Duodenal mucosa (tissue), 2 donors: ENCODE results near the gene NCBP2.

Experiments
- H3K27ac ChIP-seq: one replicate; pipeline ENCODE4 v1.7.0; 2013; ENCODE audit warnings: low read depth, low read length
- H3K27me3 ChIP-seq, 2 donors: one replicate each; pipeline ENCODE4 v1.7.0; 2013; ENCODE audit warnings: low read length in 2 of 2, control low read depth in 1 of 2; ENCODE audit not compliant: insufficient read depth in 2 of 2, control insufficient read depth in 1 of 2
- H3K36me3 ChIP-seq, 2 donors: one replicate each; pipeline ENCODE4 v1.7.0; 2013; ENCODE audit warnings: low read length in 2 of 2, control low read depth in 1 of 2; ENCODE audit not compliant: insufficient read depth in 2 of 2, control insufficient read depth in 1 of 2
- H3K4me1 ChIP-seq, 2 donors: one replicate each; pipeline ENCODE4 v1.7.0; 2013; ENCODE audit warnings: low read length in 2 of 2, control low read depth in 1 of 2; ENCODE audit not compliant: insufficient read depth in 2 of 2, control insufficient read depth in 1 of 2
- H3K4me3 ChIP-seq, 2 donors: one replicate each; pipeline ENCODE4 v1.7.0; 2013; ENCODE audit warnings: low read length in 2 of 2, low read depth in 1 of 2
- H3K9ac ChIP-seq, 2 donors: one replicate each; pipeline ENCODE4 v1.7.0; 2013; ENCODE audit warnings: low read length in 2 of 2, low read depth in 1 of 2
- H3K9me3 ChIP-seq, 2 donors: one replicate each; pipeline ENCODE4 v1.7.0; 2013; ENCODE audit warnings: low read length in 2 of 2, control low read depth in 1 of 2; ENCODE audit not compliant: control insufficient read depth in 1 of 2

NCBP2 gene

DNA sequence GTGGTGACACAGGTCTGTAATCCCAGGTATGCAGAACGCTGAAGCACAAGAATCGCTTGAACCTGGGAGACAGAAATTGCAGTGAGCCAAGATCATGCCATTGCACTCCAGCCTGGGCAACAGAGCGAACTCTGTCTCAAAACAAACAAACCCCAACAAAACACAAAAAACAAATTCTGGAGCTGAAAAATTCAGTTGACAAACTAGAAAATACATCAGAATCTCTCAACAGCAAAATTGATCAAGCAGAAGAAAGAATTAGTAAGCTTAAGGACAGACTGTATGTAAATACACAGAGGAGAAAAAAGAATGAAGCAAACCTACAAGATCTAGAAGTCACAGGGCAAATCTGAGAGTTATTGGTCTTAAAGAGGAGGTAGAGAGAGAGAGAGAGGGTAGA is 25.3 kb downstream of the NCBP2 start:
- H3K4me3 ChIP-seq = no peak overlapping the region
- no peaks in the 10 kb centered on the region for H3K9me3 ChIP-seq
- no peaks in the 10 kb centered on the region for H3K4me1 ChIP-seq
- H3K27ac ChIP-seq = no peak overlapping the region
- no peaks in the 10 kb centered on the region for H3K27me3 ChIP-seq
- peaks cover 7 to 15% of the 10 kb centered on the region in 2 donors for H3K36me3 ChIP-seq
- no peak overlapping the region for H3K9ac ChIP-seq

GRCh38 chr3:196916221-196916620 is 26.1 kb downstream of the NCBP2 start:
- Histone ChIP-seq H3K27me3 (no peaks in the 10 kb centered on the region), H3K9ac (no peak overlapping the region), H3K4me1 (no peaks in the 10 kb centered on the region), H3K36me3 (peaks cover 7 to 15% of the 10 kb centered on the region in 2 donors), H3K27ac (no peak overlapping the region), H3K4me3 (no peak overlapping the region), H3K9me3 (no peaks in the 10 kb centered on the region)

DNA sequence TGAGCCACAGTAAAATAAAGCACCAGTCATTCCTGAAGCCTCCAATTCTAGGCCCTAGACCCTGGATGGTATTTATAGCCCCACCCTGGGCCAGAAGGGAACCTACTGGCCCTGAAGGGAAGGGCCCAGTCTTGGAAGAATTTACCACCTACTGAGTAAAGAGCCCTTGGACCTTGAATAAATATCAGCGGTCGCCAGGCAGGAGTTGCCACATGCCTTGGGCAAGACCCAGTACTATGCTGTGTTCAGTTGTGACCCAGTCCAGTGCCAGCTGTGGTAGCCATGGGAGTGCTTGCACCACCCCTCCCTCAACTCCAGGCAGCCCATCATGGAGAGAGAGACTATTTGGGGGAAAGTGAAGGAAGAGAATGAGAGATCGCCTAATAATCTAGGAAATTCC is 27.0 kb downstream of the NCBP2 start:
- Histone ChIP-seq H3K4me3 (no peak overlapping the region), H3K9me3 (no peaks in the 10 kb centered on the region), H3K27me3 (no peaks in the 10 kb centered on the region), H3K9ac (no peak overlapping the region), H3K36me3 (peaks cover 7 to 15% of the 10 kb centered on the region in 2 donors), H3K27ac (no peak overlapping the region), H3K4me1 (no peaks in the 10 kb centered on the region)

DNA sequence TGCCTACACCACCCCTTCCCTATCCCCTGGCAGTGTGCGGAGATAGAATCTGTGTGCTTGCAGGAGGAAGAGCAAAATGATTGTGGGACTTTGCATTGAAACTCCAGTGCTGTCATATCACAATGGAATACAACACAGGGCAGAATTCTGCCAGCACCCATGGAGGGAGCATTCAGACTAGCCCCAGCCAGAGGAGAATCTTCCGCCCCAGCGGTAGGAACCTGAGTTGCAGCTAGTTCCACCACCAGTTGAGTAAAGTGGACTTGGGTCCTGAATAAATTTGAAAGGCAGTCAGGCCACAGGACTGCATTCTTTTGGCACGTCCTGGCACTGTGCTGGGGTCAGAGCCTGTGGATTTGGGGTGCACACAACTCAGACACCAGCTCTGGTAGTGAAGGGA is 27.5 kb downstream of the NCBP2 start:
- Histone ChIP-seq H3K4me3 (no peak overlapping the region), H3K36me3 (peaks cover 7 to 15% of the 10 kb centered on the region in 2 donors), H3K9ac (no peak overlapping the region), H3K9me3 (no peaks in the 10 kb centered on the region), H3K27ac (no peak overlapping the region), H3K27me3 (no peaks in the 10 kb centered on the region), H3K4me1 (no peaks in the 10 kb centered on the region)

GRCh38 chr3:196903740-196904139 is 38.6 kb downstream of the NCBP2 start:
- Histone ChIP-seq H3K27me3 (no peaks in the 10 kb centered on the region), H3K9ac (no peak overlapping the region), H3K4me3 (no peak overlapping the region), H3K36me3 (peaks cover 16 to 54% of the 10 kb centered on the region in 2 donors), H3K9me3 (no peaks in the 10 kb centered on the region), H3K4me1 (no peaks in the 10 kb centered on the region), H3K27ac (no peak overlapping the region)

DNA sequence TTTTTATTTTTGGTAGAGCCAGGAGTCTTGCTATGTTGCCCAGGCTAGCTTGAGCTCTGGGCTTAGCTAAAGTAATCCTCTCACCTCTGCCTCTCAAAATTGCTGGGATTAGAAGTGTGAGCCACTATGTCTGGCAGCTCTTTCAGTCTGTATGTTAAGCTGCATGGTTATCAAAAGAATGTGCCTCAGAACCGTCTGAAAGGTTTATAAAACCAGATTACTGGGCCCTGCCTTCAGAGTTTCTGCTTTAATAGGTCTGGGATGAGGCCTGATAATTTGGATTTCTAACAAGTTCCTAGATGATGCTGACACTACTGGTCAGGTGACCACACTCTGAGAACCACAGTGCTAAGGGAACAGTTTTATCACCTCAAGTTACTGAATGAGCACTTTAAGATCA is 40.0 kb downstream of the NCBP2 start:
- Histone ChIP-seq H3K9ac (no peak overlapping the region), H3K27ac (no peak overlapping the region), H3K4me1 (no peaks in the 10 kb centered on the region), H3K27me3 (no peaks in the 10 kb centered on the region), H3K36me3 (peaks cover 16 to 54% of the 10 kb centered on the region in 2 donors), H3K4me3 (no peak overlapping the region), H3K9me3 (no peaks in the 10 kb centered on the region)

GRCh38 chr3:196901768-196902167 is 40.6 kb downstream of the NCBP2 start:
- Histone ChIP-seq H3K4me1 (no peaks in the 10 kb centered on the region), H3K4me3 (no peak overlapping the region), H3K27me3 (no peaks in the 10 kb centered on the region), H3K27ac (no peak overlapping the region), H3K9me3 (no peaks in the 10 kb centered on the region), H3K36me3 (peaks cover 15 to 52% of the 10 kb centered on the region in 2 donors), H3K9ac (no peak overlapping the region)

DNA sequence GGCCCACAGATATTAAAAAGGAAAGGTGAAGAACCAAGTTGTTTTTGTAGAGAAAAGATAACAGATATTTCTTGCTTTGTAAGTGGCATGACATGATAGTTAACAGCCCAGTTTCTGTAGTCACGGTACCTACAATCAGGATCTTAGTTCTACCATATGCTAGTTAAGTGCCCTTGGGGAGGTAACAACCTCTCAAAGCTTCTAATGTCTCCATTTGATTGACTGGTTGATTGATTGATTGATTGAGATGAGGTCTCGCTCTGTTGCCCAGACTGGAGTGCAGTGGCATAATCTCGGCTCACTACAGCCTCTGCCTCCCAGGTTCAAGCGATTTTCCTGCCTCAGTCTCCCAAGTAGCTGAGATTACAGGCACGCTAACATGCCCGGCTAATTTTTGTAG is 46.1 kb downstream of the NCBP2 start:
- no peak overlapping the region for H3K9ac ChIP-seq
- no peak overlapping the region for H3K4me3 ChIP-seq
- no peaks in the 10 kb centered on the region for H3K9me3 ChIP-seq
- no peaks in the 10 kb centered on the region for H3K4me1 ChIP-seq
- H3K27ac ChIP-seq = no peak overlapping the region
- peaks cover 0 to 11% of the 10 kb centered on the region in 2 donors for H3K36me3 ChIP-seq
- H3K27me3 ChIP-seq = no peaks in the 10 kb centered on the region

DNA sequence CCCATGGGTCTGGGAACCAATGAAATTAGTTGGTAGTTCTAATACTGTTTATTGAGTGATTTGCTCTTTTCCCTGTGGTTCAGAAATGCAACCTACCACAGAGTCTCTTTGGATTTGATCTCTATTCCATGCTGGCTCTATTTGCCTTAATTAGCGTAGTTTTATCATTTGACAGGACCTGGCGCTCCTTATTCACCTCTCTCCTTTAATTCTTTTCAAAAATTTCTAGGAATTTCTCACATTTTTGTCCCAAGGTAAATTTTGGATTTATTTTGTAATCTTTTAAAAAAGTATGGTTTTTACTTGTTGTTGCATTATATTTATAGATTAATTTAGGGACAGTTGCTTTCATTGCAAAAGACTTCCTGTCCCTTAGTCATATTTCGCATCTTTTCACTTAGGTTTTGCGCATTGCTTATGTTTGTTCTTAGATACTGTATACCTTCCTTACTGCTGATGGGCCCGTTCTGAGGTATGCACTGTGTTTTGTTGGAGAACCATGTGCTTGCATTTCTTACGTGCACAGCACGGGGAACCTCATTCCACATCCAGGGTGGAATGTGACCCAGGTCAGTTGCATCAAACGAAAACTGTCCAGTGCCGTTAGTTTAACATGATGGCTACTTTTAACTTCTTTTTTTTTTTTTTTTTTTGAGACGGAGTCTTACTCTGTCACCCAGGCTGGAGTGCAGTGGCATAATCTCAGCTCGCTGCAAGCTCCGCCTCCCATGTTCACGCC is 47.6 kb downstream of the NCBP2 start:
- H3K9ac ChIP-seq = no peak overlapping the region
- peaks cover 2 to 11% of the 10 kb centered on the region in 2 donors for H3K36me3 ChIP-seq

GRCh38 chr3:196889844-196890708 is 52.3 kb downstream of the NCBP2 start:
- H3K36me3 ChIP-seq = peaks cover 17 to 27% of the 10 kb centered on the region in 2 donors
- H3K9ac ChIP-seq = no peak overlapping the region
- H3K4me1 ChIP-seq = no peaks in the 10 kb centered on the region
- no peaks in the 10 kb centered on the region for H3K9me3 ChIP-seq
- H3K27ac ChIP-seq = no peak overlapping the region
- no peaks in the 10 kb centered on the region for H3K27me3 ChIP-seq
- H3K4me3 ChIP-seq = no peak overlapping the region

More for the DNA sequence above, 47.6 kb downstream of the NCBP2 start:
- H3K27me3 ChIP-seq = no peaks in the 10 kb centered on the region
- H3K27ac ChIP-seq = no peak overlapping the region
- no peak overlapping the region for H3K4me3 ChIP-seq
- no peaks in the 10 kb centered on the region for H3K4me1 ChIP-seq
- H3K9me3 ChIP-seq = no peaks in the 10 kb centered on the region
